GM19452 (cell line): ENCODE data around the gene RAB5IF.
"Not testable (repeated sequence)": the region's sequence is repeated elsewhere in the genome, so short reads cannot be mapped to it uniquely, and the experiment has no call there.

Source experiments
- ATAC-seq: cut with Tn5 transposase; IDR thresholded peaks from one replicate; pipeline ENCODE4 v1.9.1; 2021; ENCODE audit not compliant: unreplicated experiment

The RAB5IF gene

GRCh38 chr20:36628076-36628475, 22.5 kb downstream of the RAB5IF start:
- ATAC-seq: no peak

GRCh38 chr20:36629719-36630681, 24.4 kb downstream of the RAB5IF start:
- no peak for ATAC-seq

GRCh38 chr20:36631646-36632045, 26.1 kb downstream of the RAB5IF start:
- no peak for ATAC-seq

- ATAC-seq: no peak
Observed at GRCh38 chr20:36632147-36632486, 26.5 kb downstream of the RAB5IF start.

- no peak for ATAC-seq
Observed at GRCh38 chr20:36632487-36633284, 27.1 kb downstream of the RAB5IF start.

GRCh38 chr20:36633285-36633772, 27.8 kb downstream of the RAB5IF start:
- no peak for ATAC-seq

GRCh38 chr20:36634342-36634741, 28.8 kb downstream of the RAB5IF start:
- no peak for ATAC-seq

GRCh38 chr20:36638876-36639400, 33.4 kb downstream of the RAB5IF start:
- ATAC-seq: not testable (repeated sequence)

GRCh38 chr20:36641506-36641843, 35.9 kb downstream of the RAB5IF start:
- ATAC-seq: no peak

- no peak for ATAC-seq
Observed at GRCh38 chr20:36642136-36642535, 36.6 kb downstream of the RAB5IF start.

GRCh38 chr20:36644032-36644705, 38.6 kb downstream of the RAB5IF start:
- ATAC-seq: no peak

- no peak for ATAC-seq
Observed at GRCh38 chr20:36644706-36645095, 39.1 kb downstream of the RAB5IF start.

- ATAC-seq: no peak
Observed at GRCh38 chr20:36645353-36645752, 39.8 kb downstream of the RAB5IF start.

- ATAC-seq: no peak
Observed at GRCh38 chr20:36645998-36646397, 40.4 kb downstream of the RAB5IF start, which contains the start of gene SLA2. Gene SLA2 (minus strand): TSS chr20:36646196. CDS start chr20:36641335, 4,861 bp downstream.

GRCh38 chr20:36646678-36647077, 41.1 kb downstream of the RAB5IF start:
- no peak for ATAC-seq

GRCh38 chr20:36647196-36648121, 41.9 kb downstream of the RAB5IF start:
- no peak for ATAC-seq

GRCh38 chr20:36653456-36653855, 47.9 kb downstream of the RAB5IF start:
- no peak for ATAC-seq

GRCh38 chr20:36654506-36654905, 48.9 kb downstream of the RAB5IF start:
- ATAC-seq: no peak

- ATAC-seq: no peak
Observed at GRCh38 chr20:36655004-36655403, 49.4 kb downstream of the RAB5IF start.

GRCh38 chr20:36656733-36657132, 51.2 kb downstream of the RAB5IF start:
- ATAC-seq: no peak
